ENCODE measurements around the gene TNNC1. TPM values are rescaled to one million over a fixed set of nuclear protein-coding genes. Genes with fewer than 3 reads are reported as not detected.

The TNNC1 gene
- total RNA-seq, 4 donors from 2014 or later = 5,017 to 11,453 (median 7,253) TPM

DNA sequence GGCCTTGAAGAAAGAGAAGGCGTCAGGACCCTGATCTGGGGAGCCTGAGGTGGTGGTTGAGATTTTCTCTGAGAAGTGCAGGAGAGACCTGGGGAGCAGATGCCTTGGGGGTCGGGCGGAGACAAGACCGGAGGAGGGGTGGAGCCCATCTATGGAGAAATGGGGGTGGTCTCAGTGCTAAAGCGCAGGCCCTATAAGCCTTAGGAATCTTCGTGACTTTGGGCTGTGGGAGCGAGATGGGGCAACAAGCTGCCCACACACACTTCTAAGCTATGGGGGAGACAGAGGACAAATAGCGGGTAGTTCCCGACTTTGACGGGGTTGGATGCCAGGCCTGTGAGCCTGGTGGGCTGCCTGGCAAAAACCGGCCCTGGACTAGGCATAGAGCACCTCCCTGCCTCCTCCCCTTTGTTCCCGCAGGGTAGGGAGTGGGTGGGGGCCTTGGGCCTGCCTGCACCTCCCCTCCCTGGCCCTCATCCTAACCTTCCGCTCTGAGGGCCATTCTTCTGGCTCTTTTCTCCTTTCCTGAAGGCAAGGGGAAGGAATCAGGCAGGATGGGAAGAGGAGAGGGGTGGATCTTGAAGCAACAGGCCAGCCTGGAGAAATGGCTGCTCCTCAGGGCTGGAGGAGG is 2.4 kb upstream of the TNNC1 start:
- in situ Hi-C loops (cut with MboI; ENCODE audit: low sequenced_read_pairs in 4 of 4) = no loop called here
- ATAC-seq (no peak), DNase-seq (no peak)
- Histone ChIP-seq H3K4me3 (peak overlapping the region; percentile 73 to 95 (median 86)), H3K9me3 (no peaks in the 10 kb centered on the region), H3K27ac (peak overlapping the region; percentile 94 to 99 (median 97)), H3K36me3 (peaks cover 0 to 35% of the 10 kb centered on the region in 2 donors), H3K27me3 (no peaks in the 10 kb centered on the region), H3K4me1 (peaks cover 31 to 38% of the 10 kb centered on the region in 2 donors)
- TF ChIP-seq, protein P1, sequence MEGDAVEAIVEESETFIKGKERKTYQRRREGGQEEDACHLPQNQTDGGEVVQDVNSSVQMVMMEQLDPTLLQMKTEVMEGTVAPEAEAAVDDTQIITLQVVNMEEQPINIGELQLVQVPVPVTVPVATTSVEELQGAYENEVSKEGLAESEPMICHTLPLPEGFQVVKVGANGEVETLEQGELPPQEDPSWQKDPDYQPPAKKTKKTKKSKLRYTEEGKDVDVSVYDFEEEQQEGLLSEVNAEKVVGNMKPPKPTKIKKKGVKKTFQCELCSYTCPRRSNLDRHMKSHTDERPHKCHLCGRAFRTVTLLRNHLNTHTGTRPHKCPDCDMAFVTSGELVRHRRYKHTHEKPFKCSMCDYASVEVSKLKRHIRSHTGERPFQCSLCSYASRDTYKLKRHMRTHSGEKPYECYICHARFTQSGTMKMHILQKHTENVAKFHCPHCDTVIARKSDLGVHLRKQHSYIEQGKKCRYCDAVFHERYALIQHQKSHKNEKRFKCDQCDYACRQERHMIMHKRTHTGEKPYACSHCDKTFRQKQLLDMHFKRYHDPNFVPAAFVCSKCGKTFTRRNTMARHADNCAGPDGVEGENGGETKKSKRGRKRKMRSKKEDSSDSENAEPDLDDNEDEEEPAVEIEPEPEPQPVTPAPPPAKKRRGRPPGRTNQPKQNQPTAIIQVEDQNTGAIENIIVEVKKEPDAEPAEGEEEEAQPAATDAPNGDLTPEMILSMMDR (IDR thresholded peaks at IDR 0.05 in 4 of 5, conservative IDR thresholded peaks at IDR 0.05 in 1 of 5) = no peak
- no peak for TF ChIP-seq POLR2A (IDR thresholded peaks at IDR 0.05)
- intact Hi-C loops (cut with DNase I; ENCODE audit: low total_unique reads) = loop anchor here (10.0 kb wide), 2 partner anchors 171 to 389 kb away; partner anchors contain the start of gene GLYCTK

DNA sequence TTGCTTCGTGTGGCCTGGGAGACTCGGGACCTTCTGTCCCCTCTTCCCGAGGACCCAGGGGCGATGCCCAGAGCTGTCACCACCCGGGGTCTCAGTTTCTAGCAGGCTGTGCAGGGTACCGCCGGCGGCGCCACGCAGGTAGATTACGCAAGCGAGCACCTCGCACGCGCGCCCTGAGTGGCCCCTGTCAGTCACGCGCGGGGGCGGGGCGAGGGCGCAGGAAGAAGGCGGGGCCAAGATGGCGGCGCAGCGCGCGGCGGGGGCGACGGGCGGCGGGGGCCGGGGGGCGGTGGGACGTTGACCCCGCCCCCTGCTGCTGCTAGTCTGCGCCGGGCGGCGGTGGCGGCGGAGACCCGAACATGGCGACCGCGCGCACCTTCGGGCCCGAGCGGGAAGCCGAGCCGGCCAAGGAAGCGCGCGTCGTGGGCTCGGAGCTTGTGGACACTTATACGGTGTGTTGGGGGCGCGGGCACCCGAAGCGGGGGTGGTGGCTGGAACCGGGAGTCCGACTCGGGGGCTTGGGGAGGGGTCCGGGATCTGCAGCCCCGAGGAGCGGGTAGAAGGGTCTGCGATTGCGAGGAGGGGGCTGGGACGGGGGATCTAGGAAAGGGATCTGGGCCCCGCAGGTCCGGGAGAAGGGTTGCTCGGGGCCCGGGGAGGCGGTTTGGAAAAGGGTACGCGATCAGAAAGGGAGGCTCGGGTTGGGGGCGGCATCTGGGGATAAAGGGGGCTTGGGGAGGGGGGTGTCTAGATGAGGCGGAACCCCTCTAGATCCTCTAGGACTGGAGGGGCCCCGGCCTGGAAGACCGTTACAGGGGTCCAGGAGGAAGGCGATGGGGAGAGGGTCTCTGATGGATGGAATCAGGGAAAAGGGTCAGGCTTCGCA is 1.7 kb upstream of the TNNC1 start, which contains the start of gene NISCH:
Gene NISCH (plus strand): TSS at position 322 of the 886 bp plus-strand sequence. CDS start 38 bp downstream, at position 360.
- Histone ChIP-seq H3K36me3 (peaks cover 0 to 27% of the 10 kb centered on the region in 2 donors), H3K4me3 (peak within 1 kb of the TSS; percentile 73 to 95 (median 86)), H3K4me1 (peaks cover 38 to 39% of the 10 kb centered on the region in 2 donors), H3K27ac (peak within 1 kb of the TSS; percentile 94 to 99 (median 97)), H3K27me3 (no peaks in the 10 kb centered on the region), H3K9me3 (no peaks in the 10 kb centered on the region)
- peak; percentile 73 to 76 for TF ChIP-seq POLR2A (IDR thresholded peaks at IDR 0.05)
- TF ChIP-seq, protein P1 (IDR thresholded peaks at IDR 0.05 in 4 of 5, conservative IDR thresholded peaks at IDR 0.05 in 1 of 5) = no peak
- intact Hi-C loops (cut with DNase I; ENCODE audit: low total_unique reads) = loop anchor here (10.0 kb wide), 2 partner anchors 171 to 389 kb away; partner anchors contain the start of gene GLYCTK
- peak; percentile 43 to 61 for ATAC-seq
- DNase-seq = peak; percentile 82 to 90
- in situ Hi-C loops (cut with MboI; ENCODE audit: low sequenced_read_pairs in 4 of 4) = no loop called here

DNA sequence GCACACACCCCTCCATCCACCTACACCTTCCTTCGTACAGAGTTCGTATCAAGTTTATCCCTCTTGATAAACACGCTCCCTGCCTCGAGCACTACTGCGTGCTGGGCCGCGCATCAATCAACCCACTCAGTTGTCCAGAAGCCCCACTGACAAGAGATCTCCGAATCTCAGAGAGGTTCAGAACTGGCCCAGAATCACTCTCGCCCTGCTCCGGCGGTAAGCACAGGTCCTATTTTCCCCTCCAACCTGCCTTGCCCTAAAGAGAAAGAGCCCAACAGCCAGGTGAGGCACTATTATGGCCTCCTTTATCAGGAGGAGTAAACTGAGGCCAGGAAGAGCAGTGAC is 1.1 kb upstream of the TNNC1 start:
- no peak for DNase-seq
- TF ChIP-seq POLR2A (IDR thresholded peaks at IDR 0.05) = no peak
- intact Hi-C loops (cut with DNase I; ENCODE audit: low total_unique reads) = loop anchor here (5.0 to 10.0 kb wide), 4 partner anchors 82 to 390 kb away; partner anchors contain the start of genes GLYCTK, TWF2 and UQCC5
- H3K4me1 ChIP-seq = peaks cover 45% of the 10 kb centered on the region in 2 donors
- in situ Hi-C loops (cut with MboI; ENCODE audit: low sequenced_read_pairs in 4 of 4) = no loop called here
- peak overlapping the region; percentile 73 to 95 (median 86) for H3K4me3 ChIP-seq
- peak; percentile 2 to 5 for ATAC-seq
- no peaks in the 10 kb centered on the region for H3K27me3 ChIP-seq
- no peaks in the 10 kb centered on the region for H3K9me3 ChIP-seq
- peaks cover 0 to 22% of the 10 kb centered on the region in 2 donors for H3K36me3 ChIP-seq
- peak overlapping the region; percentile 94 to 99 (median 97) for H3K27ac ChIP-seq

DNA sequence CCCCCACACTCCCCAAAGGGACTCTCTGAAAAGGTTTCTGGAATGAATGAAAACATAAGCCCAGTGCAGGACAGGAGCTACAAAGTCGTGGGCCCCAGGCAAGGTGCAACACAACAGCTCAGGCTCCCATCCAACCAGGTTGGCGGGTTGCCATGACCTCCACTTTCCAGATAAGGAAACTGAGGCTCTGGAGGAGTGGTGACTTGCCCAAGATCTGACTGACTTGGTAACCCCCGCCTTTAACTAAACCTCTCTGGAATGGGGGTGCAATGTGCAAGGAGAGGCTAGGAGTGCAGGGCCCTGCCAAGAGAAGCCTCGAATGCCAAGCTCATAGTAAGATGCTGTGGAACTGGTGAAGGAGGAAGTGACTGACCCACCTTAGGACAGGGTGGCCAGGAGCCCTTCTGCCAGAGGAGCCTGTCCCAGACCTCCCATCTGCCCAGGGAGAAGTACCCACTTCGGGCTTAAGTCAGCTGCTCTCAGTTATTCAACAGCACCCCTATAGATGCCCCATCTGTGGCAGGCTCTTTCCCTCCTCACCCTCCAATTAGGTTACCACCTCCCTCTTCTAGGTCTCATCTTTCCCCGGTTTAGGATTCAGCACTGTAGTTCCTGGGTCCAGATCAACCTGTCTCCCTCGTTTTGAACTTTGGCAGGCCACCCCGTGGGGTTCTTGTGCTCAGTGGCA is 553 bp upstream of the TNNC1 start:
- Histone ChIP-seq H3K27ac (peak overlapping the region; percentile 94 to 99 (median 97)), H3K4me1 (peaks cover 47 to 50% of the 10 kb centered on the region in 2 donors), H3K36me3 (peaks cover 0 to 18% of the 10 kb centered on the region in 2 donors), H3K4me3 (peak overlapping the region; percentile 73 to 95 (median 86)), H3K27me3 (no peaks in the 10 kb centered on the region), H3K9me3 (no peaks in the 10 kb centered on the region)
- no peak for ATAC-seq
- TF ChIP-seq POLR2A (IDR thresholded peaks at IDR 0.05) = no peak
- TF ChIP-seq, protein P1 (IDR thresholded peaks at IDR 0.05 in 4 of 5, conservative IDR thresholded peaks at IDR 0.05 in 1 of 5) = no peak
- intact Hi-C loops (cut with DNase I; ENCODE audit: low total_unique reads) (loop anchor here (5.0 to 10.0 kb wide), 4 partner anchors 83 to 390 kb away; partner anchors contain the start of genes GLYCTK, TWF2 and UQCC5), in situ Hi-C loops (cut with MboI; ENCODE audit: low sequenced_read_pairs in 4 of 4) (no loop called here)
- no peak for DNase-seq
